IPS DF 6.9 (cell line): Measurements from ENCODE around the gene C1orf74.

Experiments
- DNase-seq: peaks from one replicate; pipeline ENCODE4 v3.0.0-alpha.2; 2013; ENCODE audit warnings: low read depth, low spot score
- H3K27ac ChIP-seq: one replicate; pipeline ENCODE4 v1.5.1; 2013; ENCODE audit warnings: low read length, control low read depth
- H3K27me3 ChIP-seq: 2 replicates; pipeline ENCODE4 v1.6.1; 2013; ENCODE audit warnings: mild to moderate bottlenecking, low read length; ENCODE audit not compliant: control insufficient read depth, insufficient read depth
- H3K36me3 ChIP-seq: 2 replicates; pipeline ENCODE4 v1.6.1; 2013; ENCODE audit warnings: low read length; ENCODE audit not compliant: control insufficient read depth, insufficient read depth
- H3K4me1 ChIP-seq: 2 replicates; pipeline ENCODE4 v1.6.1; 2013; ENCODE audit warnings: low read length; ENCODE audit not compliant: control insufficient read depth, insufficient read depth
- H3K4me3 ChIP-seq: 2 replicates; pipeline ENCODE4 v1.5.1; 2013; ENCODE audit warnings: mild to moderate bottlenecking, low read length
- H3K9me3 ChIP-seq: 2 replicates; pipeline ENCODE4 v1.6.1; 2013; ENCODE audit warnings: low read length, inconsistent platforms; ENCODE audit not compliant: control insufficient read depth, insufficient read depth
- WGBS: extraction: QIAGEN DNeasy Blood & Tissue Kit; methylation state at CpG from one replicate; pipeline ENCODE4 v1.1.7; 2013; ENCODE audit warnings: mixed read lengths, missing lambda C conversion rate; ENCODE audit not compliant: insufficient read length, insufficient coverage; 5-methylcytosine and 5-hydroxymethylcytosine counted together

C1orf74 gene

DNA sequence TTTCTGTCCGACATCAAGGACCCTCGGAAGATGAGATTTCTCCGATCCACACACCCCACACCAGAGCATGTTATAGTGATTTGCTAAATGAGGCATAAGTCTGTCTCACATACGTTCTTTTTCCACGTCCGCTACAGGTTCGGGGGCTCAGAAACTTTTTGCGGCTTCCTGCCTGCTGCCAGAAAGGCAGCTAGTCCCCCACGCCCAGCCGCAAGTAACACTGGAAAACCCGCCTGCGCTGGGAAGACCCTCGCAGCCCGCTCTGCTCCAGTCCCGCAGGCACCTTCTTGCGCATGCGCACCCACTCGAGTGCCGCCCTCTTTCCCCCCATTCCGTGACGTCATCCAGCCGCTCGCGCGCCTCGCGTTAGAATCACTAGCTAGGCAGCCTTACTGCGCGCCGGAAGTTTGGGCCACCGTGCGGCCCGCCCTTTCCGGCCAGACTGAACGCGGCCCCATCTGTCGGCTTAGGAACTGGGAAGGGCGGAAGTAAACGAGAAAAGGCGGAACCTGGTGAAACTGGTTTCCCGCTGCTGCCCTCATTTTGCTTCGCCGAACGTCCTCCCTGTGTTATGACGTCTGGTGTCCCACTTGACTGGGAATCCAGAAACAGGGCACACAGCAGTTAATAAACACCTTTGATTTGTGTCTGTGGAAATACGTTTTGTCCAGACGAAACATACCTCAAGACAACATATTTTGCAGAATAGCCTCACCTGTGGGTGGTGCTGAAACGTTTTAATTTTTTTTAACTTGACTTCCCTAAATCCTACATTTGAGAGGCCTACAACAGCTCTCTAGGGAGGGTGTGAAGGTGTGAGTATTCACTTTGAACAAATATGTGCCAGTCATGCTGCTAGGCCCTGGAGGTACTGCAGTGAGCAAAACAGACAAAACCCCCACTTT is at the start of gene C1orf74:
Gene C1orf74 (minus strand): TSS at position 295 of the 905 bp plus-strand sequence. CDS start 925 bp downstream, outside the sequence.
- H3K27ac ChIP-seq: no peak within 1 kb of the TSS
- peaks cover 1% of the 10 kb centered on the region; the same call in 1 of the 2 replicates for H3K4me1 ChIP-seq
- DNase-seq: peak; percentile 94
- H3K27me3 ChIP-seq: no peaks in the 10 kb centered on the region
- no CpG with 5 or more reads among the region's 48 CpGs for WGBS
- H3K9me3 ChIP-seq: no peaks in the 10 kb centered on the region
- peak within 1 kb of the TSS; percentile 91; the same call in 1 of the 2 replicates for H3K4me3 ChIP-seq
- H3K36me3 ChIP-seq: peaks cover 5% of the 10 kb centered on the region; the same call in 1 of the 2 replicates

GRCh38 chr1:209831615-209832014 is 47.3 kb upstream of the C1orf74 start:
- Histone ChIP-seq H3K27me3 (no peaks in the 10 kb centered on the region), H3K27ac (no peak overlapping the region), H3K9me3 (no peaks in the 10 kb centered on the region), H3K4me3 (no peak overlapping the region), H3K36me3 (no peaks in the 10 kb centered on the region; the same call in 1 of the 2 replicates), H3K4me1 (no peaks in the 10 kb centered on the region)
- no CpG with 5 or more reads among the region's 1 CpG for WGBS
- DNase-seq: no peak

DNA sequence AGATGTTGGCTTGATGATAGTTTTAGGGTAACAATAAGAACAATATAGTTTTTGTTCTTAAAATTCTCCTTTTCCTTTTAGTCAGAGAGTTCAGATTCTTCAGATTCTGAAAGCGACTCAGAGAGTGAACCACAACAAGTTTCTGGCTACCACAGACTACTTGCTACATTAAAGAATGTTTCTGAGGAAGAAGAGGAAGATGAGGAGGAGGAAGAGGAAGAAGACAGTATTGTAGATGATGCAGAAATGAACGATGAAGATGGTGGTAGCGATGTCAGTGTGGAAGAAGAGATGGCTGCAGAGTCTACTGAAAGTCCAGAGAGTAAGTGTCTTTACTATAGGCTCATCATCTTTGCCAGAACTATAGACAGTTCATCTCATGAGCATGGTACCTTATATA is 46.4 kb upstream of the C1orf74 start:
- Histone ChIP-seq H3K4me1 (no peaks in the 10 kb centered on the region), H3K36me3 (no peaks in the 10 kb centered on the region; the same call in 1 of the 2 replicates), H3K27ac (no peak overlapping the region), H3K9me3 (no peaks in the 10 kb centered on the region), H3K27me3 (no peaks in the 10 kb centered on the region), H3K4me3 (no peak overlapping the region)
- no peak for DNase-seq
- WGBS: 100% methylated on average over 2 of the region's 3 CpGs

GRCh38 chr1:209829716-209830115 is 45.4 kb upstream of the C1orf74 start:
- H3K9me3 ChIP-seq: no peaks in the 10 kb centered on the region
- no CpG with 5 or more reads among the region's 2 CpGs for WGBS
- H3K36me3 ChIP-seq: no peaks in the 10 kb centered on the region; the same call in 1 of the 2 replicates
- no peaks in the 10 kb centered on the region for H3K27me3 ChIP-seq
- H3K4me3 ChIP-seq: no peak overlapping the region
- H3K4me1 ChIP-seq: no peaks in the 10 kb centered on the region
- no peak overlapping the region for H3K27ac ChIP-seq
- DNase-seq: no peak

- Histone ChIP-seq H3K27ac (no peak within 1 kb of the TSS), H3K4me3 (peak within 1 kb of the TSS; percentile 81; the same call in 1 of the 2 replicates), H3K9me3 (no peaks in the 10 kb centered on the region), H3K36me3 (no peaks in the 10 kb centered on the region), H3K27me3 (no peaks in the 10 kb centered on the region), H3K4me1 (no peaks in the 10 kb centered on the region)
- DNase-seq: peak; percentile 98
- no CpG with 5 or more reads among the region's 51 CpGs for WGBS
Measured at GRCh38 chr1:209827384-209828262, 43.3 kb upstream of the C1orf74 start, which contains the start of gene UTP25. Gene UTP25, plus strand, starts transcription at chr1:209827972. Its CDS starts 92 bp downstream, at chr1:209828064.

- Histone ChIP-seq H3K27ac (no peak overlapping the region), H3K27me3 (no peaks in the 10 kb centered on the region), H3K4me3 (no peak overlapping the region), H3K4me1 (no peaks in the 10 kb centered on the region), H3K9me3 (no peaks in the 10 kb centered on the region), H3K36me3 (no peaks in the 10 kb centered on the region)
- no CpG with 5 or more reads among the region's 11 CpGs for WGBS
- no peak for DNase-seq
Measured at GRCh38 chr1:209825591-209826434, 41.5 kb upstream of the C1orf74 start.

DNA sequence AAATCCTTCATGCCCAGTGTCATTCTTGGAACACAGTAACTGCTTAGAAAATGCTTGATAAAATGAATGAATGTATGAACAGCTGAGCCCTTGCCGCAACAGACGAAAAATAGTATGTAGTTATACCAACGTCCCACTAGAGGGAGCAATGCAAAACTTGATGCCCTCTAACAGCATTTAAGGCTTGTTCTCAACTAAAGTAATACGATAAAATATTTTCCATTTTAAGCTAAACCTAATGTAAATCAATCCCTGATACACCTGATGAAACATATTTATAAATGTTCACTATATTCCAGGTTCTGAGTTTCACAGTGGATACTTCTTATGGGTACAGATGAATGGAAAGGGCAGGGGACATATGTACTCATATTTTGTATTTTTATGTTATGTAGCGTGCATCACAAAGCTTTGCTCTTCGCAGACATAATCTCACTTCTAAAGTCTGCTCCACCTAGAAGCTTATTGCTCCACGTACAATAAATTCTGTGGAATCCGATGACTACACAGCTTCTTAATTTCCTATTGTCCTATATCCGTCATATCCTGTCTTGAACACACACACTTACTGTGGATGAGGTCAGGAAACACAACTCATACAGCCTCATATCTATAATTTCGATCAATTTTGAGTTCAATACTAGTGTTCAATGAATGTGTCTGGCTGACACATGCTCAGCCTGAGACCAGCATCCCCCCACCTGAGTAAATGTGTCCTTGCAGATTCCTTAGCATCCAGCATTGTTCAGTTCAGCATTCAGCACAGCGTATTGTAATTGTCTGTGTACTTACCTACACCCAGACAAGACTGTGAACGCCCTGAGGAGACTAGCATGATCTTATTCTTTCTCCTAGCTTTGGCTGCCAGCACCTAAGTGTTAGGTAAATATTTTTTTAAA is 39.0 kb upstream of the C1orf74 start:
- WGBS: no CpG with 5 or more reads among the region's 12 CpGs
- Histone ChIP-seq H3K9me3 (no peaks in the 10 kb centered on the region), H3K4me3 (no peak overlapping the region), H3K27ac (no peak overlapping the region), H3K27me3 (no peaks in the 10 kb centered on the region), H3K4me1 (no peaks in the 10 kb centered on the region), H3K36me3 (no peaks in the 10 kb centered on the region)
- no peak for DNase-seq

DNA sequence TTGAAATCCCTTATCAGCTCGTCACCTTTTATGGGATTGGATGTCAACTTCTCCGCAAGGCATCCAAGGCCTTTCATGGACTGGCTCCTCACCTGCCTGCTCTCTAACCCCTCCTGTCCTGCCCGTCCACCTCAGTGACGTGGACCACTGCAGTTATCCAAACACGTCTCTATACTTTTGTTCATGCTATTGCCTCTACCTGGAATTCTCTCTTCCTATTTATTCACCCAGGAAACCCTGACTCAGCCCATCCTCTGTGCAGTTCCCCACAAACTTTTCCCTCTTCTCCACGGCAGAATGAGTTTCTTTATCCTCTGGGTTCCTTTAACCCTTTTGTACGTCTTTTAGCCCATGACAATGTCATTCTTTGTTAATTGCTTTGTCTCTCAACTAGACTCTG is 38.3 kb upstream of the C1orf74 start:
- no peaks in the 10 kb centered on the region for H3K4me1 ChIP-seq
- H3K36me3 ChIP-seq: no peaks in the 10 kb centered on the region
- no peaks in the 10 kb centered on the region for H3K27me3 ChIP-seq
- WGBS: no CpG with 5 or more reads among the region's 7 CpGs
- no peak overlapping the region for H3K4me3 ChIP-seq
- no peak for DNase-seq
- H3K9me3 ChIP-seq: no peaks in the 10 kb centered on the region
- no peak overlapping the region for H3K27ac ChIP-seq

DNA sequence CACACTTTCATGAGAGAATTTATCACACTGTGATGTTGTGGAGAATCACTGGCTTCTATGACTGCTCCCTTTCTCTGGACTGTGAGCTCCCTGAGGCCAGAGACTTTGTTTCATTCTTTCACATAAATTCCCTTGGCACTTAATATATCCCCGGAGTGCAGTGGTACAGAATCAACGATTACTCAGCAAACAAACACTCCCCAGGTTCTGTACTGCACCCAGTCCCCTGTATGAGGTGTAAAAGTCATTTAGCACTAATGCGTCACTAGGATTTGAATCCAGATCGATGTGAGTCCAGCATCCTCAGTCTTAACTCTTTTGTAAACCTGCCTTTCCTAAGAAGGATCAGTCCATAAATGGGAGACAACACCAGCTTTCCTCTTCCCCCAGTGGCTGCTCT is 36.6 kb upstream of the C1orf74 start:
- H3K4me3 ChIP-seq: no peak overlapping the region
- H3K9me3 ChIP-seq: no peaks in the 10 kb centered on the region
- DNase-seq: no peak
- no CpG with 5 or more reads among the region's 4 CpGs for WGBS
- no peaks in the 10 kb centered on the region for H3K27me3 ChIP-seq
- no peaks in the 10 kb centered on the region for H3K4me1 ChIP-seq
- no peak overlapping the region for H3K27ac ChIP-seq
- H3K36me3 ChIP-seq: no peaks in the 10 kb centered on the region
